Measurements from ENCODE around the gene HTR2B.
"Not testable (repeated sequence)": the region's sequence is repeated elsewhere in the genome, so short reads cannot be mapped to it uniquely, and the experiment has no call there.

The HTR2B gene

GRCh38 chr2:231132129-231132528 is 7.3 kb upstream of the HTR2B start:
- DNase-seq: no peak

GRCh38 chr2:231130336-231131056 is 5.7 kb upstream of the HTR2B start:
- DNase-seq: no peak

- no peak for DNase-seq
Measured at GRCh38 chr2:231129216-231129615, 4.4 kb upstream of the HTR2B start.

GRCh38 chr2:231128541-231128940 is 3.7 kb upstream of the HTR2B start:
- no peak for DNase-seq

GRCh38 chr2:231127936-231128335 is 3.1 kb upstream of the HTR2B start:
- no peak for DNase-seq

- no peak for DNase-seq
Measured at GRCh38 chr2:231127480-231127879, 2.6 kb upstream of the HTR2B start.

- DNase-seq: no peak
Measured at GRCh38 chr2:231126123-231126522, 1.3 kb upstream of the HTR2B start.

- no peak for DNase-seq
Measured at GRCh38 chr2:231123362-231123898, 1.4 kb downstream of the HTR2B start.

- DNase-seq: no peak
Measured at GRCh38 chr2:231118614-231118942, 6.3 kb downstream of the HTR2B start.

GRCh38 chr2:231117922-231118613 is 6.8 kb downstream of the HTR2B start:
- DNase-seq: no peak

- no peak for DNase-seq
Measured at GRCh38 chr2:231117148-231117547, 7.7 kb downstream of the HTR2B start.

- no peak for DNase-seq
Measured at GRCh38 chr2:231115651-231116050, 9.2 kb downstream of the HTR2B start.

- no peak for DNase-seq
Measured at GRCh38 chr2:231113489-231113888, 11.4 kb downstream of the HTR2B start.

- no peak for DNase-seq
Measured at GRCh38 chr2:231111987-231112386, 12.9 kb downstream of the HTR2B start.

- DNase-seq: no peak
Measured at GRCh38 chr2:231110551-231110950, 14.3 kb downstream of the HTR2B start.

- DNase-seq: peak; percentile 36 to 63
Measured at GRCh38 chr2:231104115-231104713, 20.6 kb downstream of the HTR2B start.

GRCh38 chr2:231102772-231103171 is 22.1 kb downstream of the HTR2B start:
- no peak for DNase-seq

- DNase-seq: no peak
Measured at GRCh38 chr2:231100990-231101389, 23.9 kb downstream of the HTR2B start.

GRCh38 chr2:231100321-231100720 is 24.5 kb downstream of the HTR2B start:
- DNase-seq: not testable (repeated sequence)

- DNase-seq: no peak
Measured at GRCh38 chr2:231099918-231100317, 24.9 kb downstream of the HTR2B start.

- no peak for DNase-seq
Measured at GRCh38 chr2:231094736-231095346, 30.0 kb downstream of the HTR2B start.

GRCh38 chr2:231093933-231094332 is 30.9 kb downstream of the HTR2B start:
- no peak for DNase-seq

GRCh38 chr2:231088754-231089153 is 36.1 kb downstream of the HTR2B start:
- no peak for DNase-seq

GRCh38 chr2:231084565-231084964 is 40.3 kb downstream of the HTR2B start:
- DNase-seq: no peak

Measured in activated CD4-positive, alpha-beta T cell treated with anti-CD3 and anti-CD28 coated beads for 4 hours (primary cell).